Mammary epithelial cell (primary cell): ENCODE measurements around the gene WDR5B.

Experiments
- CTCF ChIP-seq, 2 donors: IDR thresholded peaks in 1 of 2; conservative IDR thresholded peaks in 1 of 2; 2 replicates each; pipeline ENCODE4 v1.5.1; 2011 to 2012; ENCODE audit warnings: inconsistent platforms in 2 of 2, low read length in 2 of 2, mild to moderate bottlenecking in 2 of 2, control low read depth in 1 of 2, low read depth in 1 of 2; ENCODE audit not compliant: insufficient read depth in 1 of 2; ENCODE audit errors: extremely low read depth in 1 of 2
- EZH2 ChIP-seq: IDR thresholded peaks from 2 replicates; pipeline ENCODE4 v1.6.1; 2012; ENCODE audit warnings: low read length, inconsistent platforms, borderline replicate concordance

- no peak for TF ChIP-seq CTCF (conservative IDR thresholded peaks at IDR 0.05 in 1 of 2, IDR thresholded peaks at IDR 0.05 in 1 of 2; ENCODE audit: extremely low read depth in 1 of 2, insufficient read depth in 1 of 2, low read depth in 1 of 2, low read length in 2 of 2)
- TF ChIP-seq EZH2 = no peak
These were observed 20.3 kb downstream of the WDR5B start for GRCh38 chr3:122395582-122395981.
